HepG2 (cell line): ENCODE measurements around the gene CAMSAP2. TPM values are rescaled to one million over a fixed set of nuclear protein-coding genes. Genes with fewer than 3 reads are reported as not detected.

Experiments
- ESRRA ChIP-seq: sonication (generic); formaldehyde crosslinking; IDR thresholded peaks from 2 replicates; pipeline ENCODE4 v1.5.1; 2020; ENCODE audit warnings: mild to moderate bottlenecking, low read depth, missing genetic modification reagents
- FOXK2 ChIP-seq: fragments of 450-650 bp; IDR thresholded peaks from 2 replicates; pipeline ENCODE4 v1.6.1; 2016
- LCORL ChIP-seq, 2 experiments: fragments of 450-650 bp in 1 of 2; sonication (generic) in 1 of 2; formaldehyde crosslinking in 1 of 2; IDR thresholded peaks; 2 replicates each; pipeline versions ENCODE4 v1.5.0 to v1.6.1; 2017 to 2020; ENCODE audit warnings: antibody characterized with exemption in 1 of 2, missing genetic modification reagents in 1 of 2
- MAFF ChIP-seq: IDR thresholded peaks from 2 replicates; pipeline ENCODE4 v1.6.1; 2011; ENCODE audit warnings: low read depth, low read length, improper control_type of control experiment
- MED13 ChIP-seq: sonication (generic); formaldehyde crosslinking; IDR thresholded peaks from 2 replicates; pipeline ENCODE4 v1.5.0; 2020; ENCODE audit warnings: missing genetic modification reagents
- NR0B2 ChIP-seq: sonication (generic); formaldehyde crosslinking; IDR thresholded peaks from 2 replicates; pipeline ENCODE4 v1.4.0; 2020; ENCODE audit warnings: mild to moderate bottlenecking, missing genetic modification reagents
- PAF1 ChIP-seq: IDR thresholded peaks from 2 replicates; pipeline ENCODE4 v1.6.1; 2016; ENCODE audit warnings: missing genetic modification reagents, missing compliant biosample characterization
- POLR2AphosphoS5 ChIP-seq: IDR thresholded peaks from 2 replicates; pipeline ENCODE4 v1.6.1; 2012; ENCODE audit warnings: low read depth, low read length
- SP5 ChIP-seq: IDR thresholded peaks from 2 replicates; pipeline ENCODE4 v1.6.1; 2016; ENCODE audit warnings: low read depth, borderline replicate concordance
- STAT5B ChIP-seq: sonication (generic); formaldehyde crosslinking; IDR thresholded peaks from 2 replicates; pipeline ENCODE4 v1.4.0; 2020; ENCODE audit warnings: missing genetic modification reagents
- ZBED4 ChIP-seq: sonication (generic); formaldehyde crosslinking; IDR thresholded peaks from 2 replicates; pipeline ENCODE4 v1.4.0; 2020; ENCODE audit warnings: missing genetic modification reagents, borderline replicate concordance
- ZBTB46 ChIP-seq: sonication (generic); formaldehyde crosslinking; IDR thresholded peaks from 2 replicates; pipeline ENCODE4 v1.4.0; 2020; ENCODE audit warnings: mild to moderate bottlenecking, missing genetic modification reagents, borderline replicate concordance
- ZIK1 ChIP-seq: sonication (generic); formaldehyde crosslinking; IDR thresholded peaks from 2 replicates; pipeline ENCODE4 v1.5.0; 2020; ENCODE audit warnings: mild to moderate bottlenecking, low read depth, missing genetic modification reagents, borderline replicate concordance
- ZMYM3 ChIP-seq: sonication (generic); formaldehyde crosslinking; IDR thresholded peaks from 2 replicates; pipeline ENCODE4 v1.5.1; 2020; ENCODE audit warnings: mild to moderate bottlenecking, missing genetic modification reagents
- ZNF232 ChIP-seq: sonication (generic); formaldehyde crosslinking; IDR thresholded peaks from 2 replicates; pipeline ENCODE4 v1.4.0; 2020; ENCODE audit warnings: missing genetic modification reagents, borderline replicate concordance
- ZNF292 ChIP-seq: sonication (generic); formaldehyde crosslinking; IDR thresholded peaks from 2 replicates; pipeline ENCODE4 v1.8.1; 2022; ENCODE audit warnings: mild to moderate bottlenecking, low read depth, missing genetic modification reagents, borderline replicate concordance
- ZNF747 ChIP-seq: sonication (generic); formaldehyde crosslinking; IDR thresholded peaks from 2 replicates; pipeline ENCODE4 v1.8.1; 2023; ENCODE audit warnings: missing genetic modification reagents, mild to moderate bottlenecking, borderline replicate concordance
- polyA plus RNA-seq, 8 experiments: library from polyadenylated mRNA; depleted of rRNA in 3 of 8; stranded (reverse) in 7 of 8; unstranded in 1 of 8; fragments of >200 nt; fragmentation: Illumina TruSeq in 4 of 8; extraction: Trizol in 4 of 8; gene quantifications; 2 replicates each; pipeline versions ENCODE4 v1.2.1 to v1.2.3, GENCODE V29; 2011 to 2016; ENCODE audit warnings: low read depth in 4 of 8, missing spikeins in 1 of 8, mixed read lengths in 1 of 8; ENCODE audit not compliant: insufficient read depth in 1 of 8
- total RNA-seq, 5 experiments: library from RNA; depleted of rRNA; stranded (reverse); fragments of >200 nt; fragmentation: Illumina TruSeq; extraction: Trizol; gene quantifications; 2 replicates each; pipeline ENCODE4 v1.2.3, GENCODE V29; 2016; ENCODE audit warnings: low read depth in 1 of 5
- TF ChIP-seq, protein P1 (sequence below): sonication (generic); formaldehyde crosslinking; IDR thresholded peaks from 2 replicates; pipeline ENCODE4 v1.8.0; 2022; ENCODE audit warnings: missing genetic modification reagents, mild to moderate bottlenecking, moderate library complexity, borderline replicate concordance
- TF ChIP-seq, protein P2 (sequence below): IDR thresholded peaks from 2 replicates; pipeline ENCODE4 v1.6.1; 2016; ENCODE audit warnings: missing compliant biosample characterization, missing genetic modification reagents, borderline replicate concordance

Gene CAMSAP2
- total and polyA plus RNA-seq, 2 of the 13 experiments (the other 11 are each of a cell fraction or from before 2014, with no cell fraction given), result 3.4 to 8.2 TPM

DNA sequence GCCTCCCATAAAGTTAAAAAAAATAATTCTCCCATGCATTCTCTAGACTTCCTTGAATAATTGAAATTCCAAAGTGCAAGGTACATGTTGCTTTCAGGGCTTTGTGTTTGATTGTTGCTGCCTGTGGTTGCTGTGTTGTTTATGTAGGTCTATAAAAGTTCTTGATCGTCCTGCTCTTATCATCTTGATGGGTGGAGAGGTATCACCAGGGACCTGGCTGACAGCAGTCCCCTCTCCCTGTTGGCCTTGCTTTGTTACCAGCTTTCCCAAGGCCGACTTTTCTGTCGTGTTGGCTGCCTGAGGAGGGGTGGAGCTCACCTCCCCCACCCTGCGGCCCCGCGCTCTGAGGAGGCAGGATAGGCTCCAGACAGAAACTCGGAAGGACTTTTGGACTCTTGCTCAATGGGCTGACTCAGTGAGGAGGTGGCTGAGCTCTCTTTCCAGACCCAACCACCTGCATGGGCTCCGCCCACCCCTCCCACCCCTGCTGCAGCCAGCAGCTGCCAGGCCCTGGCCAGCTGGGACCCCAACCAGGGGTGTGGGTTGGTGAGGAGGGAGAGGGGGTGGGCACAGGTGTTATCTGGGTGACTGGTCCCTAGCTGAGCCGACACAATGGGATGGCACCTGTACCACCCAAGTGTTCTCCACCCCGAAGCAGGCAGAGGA is 158.0 kb downstream of the CAMSAP2 start (continued):
- TF ChIP-seq, protein P1, sequence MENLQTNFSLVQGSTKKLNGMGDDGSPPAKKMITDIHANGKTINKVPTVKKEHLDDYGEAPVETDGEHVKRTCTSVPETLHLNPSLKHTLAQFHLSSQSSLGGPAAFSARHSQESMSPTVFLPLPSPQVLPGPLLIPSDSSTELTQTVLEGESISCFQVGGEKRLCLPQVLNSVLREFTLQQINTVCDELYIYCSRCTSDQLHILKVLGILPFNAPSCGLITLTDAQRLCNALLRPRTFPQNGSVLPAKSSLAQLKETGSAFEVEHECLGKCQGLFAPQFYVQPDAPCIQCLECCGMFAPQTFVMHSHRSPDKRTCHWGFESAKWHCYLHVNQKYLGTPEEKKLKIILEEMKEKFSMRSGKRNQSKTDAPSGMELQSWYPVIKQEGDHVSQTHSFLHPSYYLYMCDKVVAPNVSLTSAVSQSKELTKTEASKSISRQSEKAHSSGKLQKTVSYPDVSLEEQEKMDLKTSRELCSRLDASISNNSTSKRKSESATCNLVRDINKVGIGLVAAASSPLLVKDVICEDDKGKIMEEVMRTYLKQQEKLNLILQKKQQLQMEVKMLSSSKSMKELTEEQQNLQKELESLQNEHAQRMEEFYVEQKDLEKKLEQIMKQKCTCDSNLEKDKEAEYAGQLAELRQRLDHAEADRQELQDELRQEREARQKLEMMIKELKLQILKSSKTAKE (CRISPR knock-in tag), result peak; percentile 97
- TF ChIP-seq POLR2AphosphoS5, result no peak
- TF ChIP-seq, protein P2, sequence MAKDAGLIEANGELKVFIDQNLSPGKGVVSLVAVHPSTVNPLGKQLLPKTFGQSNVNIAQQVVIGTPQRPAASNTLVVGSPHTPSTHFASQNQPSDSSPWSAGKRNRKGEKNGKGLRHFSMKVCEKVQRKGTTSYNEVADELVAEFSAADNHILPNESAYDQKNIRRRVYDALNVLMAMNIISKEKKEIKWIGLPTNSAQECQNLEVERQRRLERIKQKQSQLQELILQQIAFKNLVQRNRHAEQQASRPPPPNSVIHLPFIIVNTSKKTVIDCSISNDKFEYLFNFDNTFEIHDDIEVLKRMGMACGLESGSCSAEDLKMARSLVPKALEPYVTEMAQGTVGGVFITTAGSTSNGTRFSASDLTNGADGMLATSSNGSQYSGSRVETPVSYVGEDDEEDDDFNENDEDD, result peak; percentile 73; the same call in 1 of the 2 replicates
- TF ChIP-seq STAT5B (CRISPR knock-in tag), result no peak
- peak; percentile 82; the same call in 1 of the 2 replicates for TF ChIP-seq MED13 (CRISPR knock-in tag)
- peak; percentile 15; the same call in 1 of the 2 replicates for TF ChIP-seq MAFF
- no peak for TF ChIP-seq NR0B2 (CRISPR knock-in tag)
- TF ChIP-seq ZNF292, result peak; percentile 54; the same call in 1 of the 2 replicates
- TF ChIP-seq ZBTB46 (CRISPR knock-in tag), result no peak
- TF ChIP-seq ESRRA (CRISPR knock-in tag), result peak; percentile 71; the same call in 1 of the 2 replicates
- no peak for TF ChIP-seq PAF1 (CRISPR knock-in tag)
- no peak for TF ChIP-seq ZNF232
- TF ChIP-seq ZMYM3 (CRISPR knock-in tag), result no peak; the same call in 1 of the 2 replicates
- TF ChIP-seq ZIK1 (CRISPR knock-in tag), result no peak
- 0 out of 2 replicates have a peak, but pooled peaks have one; percentile 15 for TF ChIP-seq FOXK2
- TF ChIP-seq ZNF747 (CRISPR knock-in tag), result no peak
- peak; percentile 43; the same call in 1 of the 2 replicates for TF ChIP-seq ZBED4
- no peak for TF ChIP-seq LCORL (IDR thresholded peaks at IDR 0.05)
- TF ChIP-seq LCORL (CRISPR knock-in tag; IDR thresholded peaks at IDR 0.05), result peak; percentile 96
- TF ChIP-seq SP5 (CRISPR knock-in tag), result peak; percentile 98
